Spleen (tissue), 11 donors: ENCODE measurements around the gene RGS7BP. TPM values are rescaled to one million over a fixed set of nuclear protein-coding genes. Genes with fewer than 3 reads are reported as not detected.

ENCODE experiments used
- DNase-seq: peaks from one replicate; pipeline ENCODE4 v3.0.0-alpha.2; 2020
- H3K27ac ChIP-seq, 8 donors: fragments of 200-600 bp; sonication (generic) in 7 of 8; 1 replicate in 4 of 8; 2 replicates in 4 of 8; pipeline versions ENCODE4 v1.5.0 to v1.8.0; 2016 to 2021; ENCODE audit warnings: inconsistent platforms in 4 of 8, mild to moderate bottlenecking in 4 of 8, moderate library complexity in 1 of 8
- H3K27me3 ChIP-seq, 7 donors: fragments of 200-600 bp; sonication (generic) in 6 of 7; replicated peaks in 1 of 7; 1 replicate in 4 of 7; 2 replicates in 3 of 7; pipeline versions ENCODE4 v1.5.0 to v1.8.0; 2016 to 2021; ENCODE audit warnings: inconsistent platforms in 3 of 7, mild to moderate bottlenecking in 1 of 7
- H3K36me3 ChIP-seq, 6 donors: fragments of 200-600 bp; sonication (generic) in 5 of 6; 1 replicate in 4 of 6; 2 replicates in 2 of 6; pipeline versions ENCODE4 v1.5.0 to v1.8.0; 2016 to 2021; ENCODE audit warnings: inconsistent platforms in 2 of 6
- H3K4me1 ChIP-seq, 6 donors: fragments of 200-600 bp; sonication (generic) in 5 of 6; 1 replicate in 3 of 6; 2 replicates in 3 of 6; pipeline versions ENCODE4 v1.5.0 to v1.8.0; 2016 to 2021; ENCODE audit warnings: inconsistent platforms in 3 of 6
- H3K4me3 ChIP-seq, 8 donors: fragments of 200-600 bp; sonication (generic) in 7 of 8; 1 replicate in 4 of 8; 2 replicates in 4 of 8; pipeline versions ENCODE4 v1.5.0 to v1.8.0; 2016 to 2021; ENCODE audit warnings: inconsistent platforms in 4 of 8, mild to moderate bottlenecking in 4 of 8, moderate library complexity in 2 of 8
- H3K9me3 ChIP-seq, 8 donors: fragments of 200-600 bp; sonication (generic) in 7 of 8; 1 replicate in 4 of 8; 2 replicates in 4 of 8; pipeline versions ENCODE4 v1.5.0 to v1.8.0; 2016 to 2021; ENCODE audit warnings: inconsistent platforms in 4 of 8
- CTCF ChIP-seq, 11 experiments: fragments of 200-600 bp in 7 of 11; fragments of 450-650 bp in 4 of 11; sonication (generic) in 4 of 11; IDR thresholded peaks in 8 of 11; conservative IDR thresholded peaks in 3 of 11; 1 replicate in 7 of 11; 2 replicates in 4 of 11; pipeline versions ENCODE4 v1.4.0 to v1.8.0; 2016 to 2021; ENCODE audit warnings: antibody characterized with exemption in 11 of 11, inconsistent platforms in 4 of 11, mild to moderate bottlenecking in 1 of 11
- POLR2A ChIP-seq, 3 donors: fragments of 450-650 bp; IDR thresholded peaks; one replicate each; pipeline ENCODE4 v1.5.1; 2017; ENCODE audit warnings: antibody characterized with exemption in 3 of 3, mild to moderate bottlenecking in 1 of 3
- POLR2AphosphoS5 ChIP-seq, 3 donors: sonication (generic); formaldehyde crosslinking; IDR thresholded peaks; one replicate each; pipeline ENCODE4 v1.5.1; 2017; ENCODE audit warnings: antibody characterized with exemption in 3 of 3
- WGBS, 5 donors: extraction: QIAGEN DNeasy Blood & Tissue Kit in 3 of 5; methylation state at CpG; one replicate each; pipeline versions ENCODE4 v1.1.5 to v1.1.7; 2013 to 2018; 5-methylcytosine and 5-hydroxymethylcytosine counted together
- intact Hi-C: fragments of 100-400 bp; cut with DNase I; formaldehyde crosslinking; loops from one replicate; pipeline ENCODE4 v1.15.0; 2023; ENCODE audit warnings: low total_unique reads
- polyA plus RNA-seq, 3 donors: library from polyadenylated mRNA; stranded (reverse); fragments of 200-250 nt; gene quantifications; one replicate each; pipeline ENCODE4 v1.2.1, GENCODE V29; 2013
- total RNA-seq, 7 donors: library from RNA; depleted of rRNA in 3 of 7; stranded (reverse); fragments of >200 nt in 3 of 7; fragmentation: NEBNext Ultra II Directional in 4 of 7; extraction: Animal tissue kit (Norgen Biotek cat#: 25700) in 4 of 7; gene quantifications; one replicate each; pipeline versions ENCODE4 v1.1.0 to v1.2.1, GENCODE V29; 2016 to 2021
- donor health status: healthy with polysubstance abuse.
- donor health status: DM: no; HTN: no; CAD: no; lungs with moderate emphysema.
- donor health status: DM: no; HTN: no; CAD: no.
- donor health status: Bipolar disorder and iron deficiency.
- donor health status: healthy.
- donor health status: DM: no; HTN: no; CAD: no.
- donor health status: DM: yes; HTN: yes; CAD: no.

The RGS7BP gene
- total and polyA plus RNA-seq, 10 donors, result 0.11 to 3.7 (median 0.73) TPM

- Histone ChIP-seq H3K27me3 (peaks cover 0 to 2% (median 0%) of the 10 kb centered on the region in 7 donors), H3K4me3 (no peak overlapping the region), H3K36me3 (no peaks in the 10 kb centered on the region), H3K27ac (no peak overlapping the region), H3K9me3 (no peaks in the 10 kb centered on the region), H3K4me1 (peaks cover 0 to 5% (median under 1%) of the 10 kb centered on the region in 6 donors)
- DNase-seq, result no peak
- intact Hi-C loops, result loop anchor here (10.0 kb wide), 1 partner anchor 855 kb away; the partner anchor contains the start of gene ADAMTS6
- TF ChIP-seq POLR2A (IDR thresholded peaks at IDR 0.05) (no peak), POLR2AphosphoS5 (IDR thresholded peaks at IDR 0.05) (no peak), CTCF (IDR thresholded peaks at IDR 0.05 in 8 of 11, conservative IDR thresholded peaks at IDR 0.05 in 3 of 11) (no peak)
- 90 to 97% (median 95%) methylated on average over 2 of the region's 2 CpGs for WGBS, 5 donors
These were observed 124.0 kb downstream of the RGS7BP start for GRCh38 chr5:64629841-64630240.

- intact Hi-C loops, result loop anchor here (10.0 kb wide), 1 partner anchor 853 kb away; the partner anchor contains the start of gene ADAMTS6
- H3K27ac ChIP-seq, result no peak overlapping the region
These were observed 126.4 kb downstream of the RGS7BP start for GRCh38 chr5:64632251-64632650.

GRCh38 chr5:64634997-64635686 lies 129.3 kb downstream of the RGS7BP start:
- intact Hi-C loops, result loop anchor here (10.0 kb wide), 1 partner anchor 850 kb away; the partner anchor contains the start of gene ADAMTS6
- no peak for DNase-seq
- H3K27me3 ChIP-seq, result peaks cover 0 to 29% (median 0%) of the 10 kb centered on the region in 7 donors
- no peaks in the 10 kb centered on the region for H3K9me3 ChIP-seq
- H3K27ac ChIP-seq, result no peak overlapping the region
- peaks cover 0 to 9% (median 2%) of the 10 kb centered on the region in 6 donors for H3K4me1 ChIP-seq
- WGBS, 5 donors, result 0 to 6% (median 3%) methylated on average over 1 of the region's 1 CpG
- H3K36me3 ChIP-seq, result no peaks in the 10 kb centered on the region
- no peak overlapping the region for H3K4me3 ChIP-seq
- peak; percentile 35 to 75 (median 68) for TF ChIP-seq CTCF (IDR thresholded peaks at IDR 0.05 in 8 of 11, conservative IDR thresholded peaks at IDR 0.05 in 3 of 11)
- TF ChIP-seq POLR2A (IDR thresholded peaks at IDR 0.05), result no peak
- no peak for TF ChIP-seq POLR2AphosphoS5 (IDR thresholded peaks at IDR 0.05)

More at GRCh38 chr5:64632251-64632650, 126.4 kb downstream of the RGS7BP start:
- H3K4me1 ChIP-seq, result peaks cover 0 to 9% (median 2%) of the 10 kb centered on the region in 6 donors
- H3K27me3 ChIP-seq, result peaks cover 0 to 22% (median 0%) of the 10 kb centered on the region in 7 donors
- TF ChIP-seq POLR2A (IDR thresholded peaks at IDR 0.05) (no peak), POLR2AphosphoS5 (IDR thresholded peaks at IDR 0.05) (no peak), CTCF (IDR thresholded peaks at IDR 0.05 in 8 of 11, conservative IDR thresholded peaks at IDR 0.05 in 3 of 11) (no peak)
- 37 to 57% (median 43%) methylated on average over 3 of the region's 3 CpGs for WGBS, 5 donors
- no peak overlapping the region for H3K4me3 ChIP-seq
- no peak for DNase-seq
- no peaks in the 10 kb centered on the region for H3K36me3 ChIP-seq
- no peaks in the 10 kb centered on the region for H3K9me3 ChIP-seq

- no peak overlapping the region for H3K4me3 ChIP-seq
- DNase-seq, result no peak
- TF ChIP-seq CTCF (IDR thresholded peaks at IDR 0.05 in 8 of 11, conservative IDR thresholded peaks at IDR 0.05 in 3 of 11) (no peak), POLR2AphosphoS5 (IDR thresholded peaks at IDR 0.05) (no peak), POLR2A (IDR thresholded peaks at IDR 0.05) (no peak)
- intact Hi-C loops, result loop anchor here (10.0 kb wide), 1 partner anchor 848 kb away; the partner anchor contains the start of gene ADAMTS6
- no peak overlapping the region for H3K27ac ChIP-seq
- peaks cover 0 to 9% (median 2%) of the 10 kb centered on the region in 6 donors for H3K4me1 ChIP-seq
- no peaks in the 10 kb centered on the region for H3K36me3 ChIP-seq
- H3K27me3 ChIP-seq, result peaks cover 0 to 29% (median 0%) of the 10 kb centered on the region in 7 donors
- WGBS, 5 donors, result 17 to 27% (median 20%) methylated on average over 9 of the region's 9 CpGs
- no peaks in the 10 kb centered on the region for H3K9me3 ChIP-seq
These were observed 131.3 kb downstream of the RGS7BP start for GRCh38 chr5:64637144-64637543.
